ENCODE measurements around the gene HDAC9.
A peak's percentile ranks its signal among the peaks of the same experiment; 100 is the strongest.

HDAC9 gene

GRCh38 chr7:18647582-18647981 lies 152.0 kb downstream of the HDAC9 start:
- H3K27me3 ChIP-seq (ENCODE audit: insufficient read depth, low read length): no peaks in the 10 kb centered on the region
- 94% methylated on average over 5 of the region's 5 CpGs for WGBS
- no peaks in the 10 kb centered on the region for H3K4me1 ChIP-seq (ENCODE audit: insufficient read depth, low read length)
- no peak overlapping the region for H3K27ac ChIP-seq (ENCODE audit: low read depth, low read length)
- H3K9me3 ChIP-seq (ENCODE audit: insufficient read depth, low read depth, low read length): no peaks in the 10 kb centered on the region
- no peak overlapping the region for H3K9ac ChIP-seq (ENCODE audit: low read depth, low read length)
- H3K4me3 ChIP-seq (ENCODE audit: low read length): no peak overlapping the region
- peaks cover 10% of the 10 kb centered on the region for H3K36me3 ChIP-seq (ENCODE audit: insufficient read depth, low read length)

- H3K9me3 ChIP-seq (ENCODE audit: insufficient read depth, low read depth, low read length): no peaks in the 10 kb centered on the region
- no peaks in the 10 kb centered on the region for H3K27me3 ChIP-seq (ENCODE audit: insufficient read depth, low read length)
- H3K27ac ChIP-seq (ENCODE audit: low read depth, low read length): no peak overlapping the region
- H3K9ac ChIP-seq (ENCODE audit: low read depth, low read length): no peak overlapping the region
- peaks cover 10% of the 10 kb centered on the region for H3K36me3 ChIP-seq (ENCODE audit: insufficient read depth, low read length)
- 97% methylated on average over 9 of the region's 9 CpGs for WGBS
- H3K4me3 ChIP-seq (ENCODE audit: low read length): no peak overlapping the region
- no peaks in the 10 kb centered on the region for H3K4me1 ChIP-seq (ENCODE audit: insufficient read depth, low read length)
Measured at GRCh38 chr7:18648849-18649758, 153.6 kb downstream of the HDAC9 start.

- Histone ChIP-seq H3K27ac (ENCODE audit: low read depth, low read length) (no peak overlapping the region), H3K36me3 (ENCODE audit: insufficient read depth, low read length) (peaks cover 4% of the 10 kb centered on the region), H3K4me3 (ENCODE audit: low read length) (no peak overlapping the region), H3K27me3 (ENCODE audit: insufficient read depth, low read length) (no peaks in the 10 kb centered on the region), H3K9me3 (ENCODE audit: insufficient read depth, low read depth, low read length) (no peaks in the 10 kb centered on the region), H3K9ac (ENCODE audit: low read depth, low read length) (no peak overlapping the region), H3K4me1 (ENCODE audit: insufficient read depth, low read length) (no peaks in the 10 kb centered on the region)
- WGBS: no CpG with 5 or more reads among the region's 2 CpGs
Measured at GRCh38 chr7:18653381-18654155, 158.0 kb downstream of the HDAC9 start.

GRCh38 chr7:18654709-18655108 lies 159.2 kb downstream of the HDAC9 start:
- Histone ChIP-seq H3K9me3 (ENCODE audit: insufficient read depth, low read depth, low read length) (no peaks in the 10 kb centered on the region), H3K27me3 (ENCODE audit: insufficient read depth, low read length) (no peaks in the 10 kb centered on the region), H3K36me3 (ENCODE audit: insufficient read depth, low read length) (no peaks in the 10 kb centered on the region; the same call in 1 of the 2 replicates), H3K9ac (ENCODE audit: low read depth, low read length) (no peak overlapping the region), H3K4me1 (ENCODE audit: insufficient read depth, low read length) (no peaks in the 10 kb centered on the region), H3K4me3 (ENCODE audit: low read length) (no peak overlapping the region), H3K27ac (ENCODE audit: low read depth, low read length) (no peak overlapping the region)
- 94% methylated on average over 9 of the region's 9 CpGs for WGBS

- no peak overlapping the region for H3K4me3 ChIP-seq (ENCODE audit: low read length)
- no peaks in the 10 kb centered on the region for H3K9me3 ChIP-seq (ENCODE audit: insufficient read depth, low read depth, low read length)
- H3K27ac ChIP-seq (ENCODE audit: low read depth, low read length): no peak overlapping the region
- H3K4me1 ChIP-seq (ENCODE audit: insufficient read depth, low read length): no peaks in the 10 kb centered on the region
- no peaks in the 10 kb centered on the region; the same call in 1 of the 2 replicates for H3K36me3 ChIP-seq (ENCODE audit: insufficient read depth, low read length)
- H3K27me3 ChIP-seq (ENCODE audit: insufficient read depth, low read length): no peaks in the 10 kb centered on the region
- no peak overlapping the region for H3K9ac ChIP-seq (ENCODE audit: low read depth, low read length)
- WGBS: 91% methylated on average over 3 of the region's 3 CpGs
Measured at GRCh38 chr7:18655506-18655905, 160.0 kb downstream of the HDAC9 start.

GRCh38 chr7:18655912-18656311 lies 160.4 kb downstream of the HDAC9 start:
- Histone ChIP-seq H3K36me3 (ENCODE audit: insufficient read depth, low read length) (no peaks in the 10 kb centered on the region; the same call in 1 of the 2 replicates), H3K27ac (ENCODE audit: low read depth, low read length) (no peak overlapping the region)

GRCh38 chr7:18656362-18656761 lies 160.8 kb downstream of the HDAC9 start:
- Histone ChIP-seq H3K27me3 (ENCODE audit: insufficient read depth, low read length) (no peaks in the 10 kb centered on the region), H3K27ac (ENCODE audit: low read depth, low read length) (no peak overlapping the region), H3K9me3 (ENCODE audit: insufficient read depth, low read depth, low read length) (no peaks in the 10 kb centered on the region), H3K4me3 (ENCODE audit: low read length) (no peak overlapping the region), H3K4me1 (ENCODE audit: insufficient read depth, low read length) (no peaks in the 10 kb centered on the region), H3K9ac (ENCODE audit: low read depth, low read length) (no peak overlapping the region), H3K36me3 (ENCODE audit: insufficient read depth, low read length) (no peaks in the 10 kb centered on the region; the same call in 1 of the 2 replicates)

More at GRCh38 chr7:18655912-18656311, 160.4 kb downstream of the HDAC9 start:
- Histone ChIP-seq H3K9me3 (ENCODE audit: insufficient read depth, low read depth, low read length) (no peaks in the 10 kb centered on the region), H3K4me3 (ENCODE audit: low read length) (no peak overlapping the region), H3K4me1 (ENCODE audit: insufficient read depth, low read length) (no peaks in the 10 kb centered on the region), H3K9ac (ENCODE audit: low read depth, low read length) (no peak overlapping the region), H3K27me3 (ENCODE audit: insufficient read depth, low read length) (no peaks in the 10 kb centered on the region)
- WGBS: 82% methylated on average over 1 of the region's 1 CpG

GRCh38 chr7:18659746-18660145 lies 164.2 kb downstream of the HDAC9 start:
- H3K36me3 ChIP-seq (ENCODE audit: insufficient read depth, low read length): no peaks in the 10 kb centered on the region; the same call in 1 of the 2 replicates
- no peaks in the 10 kb centered on the region for H3K4me1 ChIP-seq (ENCODE audit: insufficient read depth, low read length)
- no peak overlapping the region for H3K27ac ChIP-seq (ENCODE audit: low read depth, low read length)
- no peak overlapping the region for H3K9ac ChIP-seq (ENCODE audit: low read depth, low read length)
- no peak overlapping the region for H3K4me3 ChIP-seq (ENCODE audit: low read length)
- no peaks in the 10 kb centered on the region for H3K27me3 ChIP-seq (ENCODE audit: insufficient read depth, low read length)
- no peaks in the 10 kb centered on the region for H3K9me3 ChIP-seq (ENCODE audit: insufficient read depth, low read depth, low read length)
- WGBS: 91% methylated on average over 4 of the region's 5 CpGs

GRCh38 chr7:18663321-18663720 lies 167.8 kb downstream of the HDAC9 start:
- Histone ChIP-seq H3K9me3 (ENCODE audit: insufficient read depth, low read depth, low read length) (no peaks in the 10 kb centered on the region), H3K9ac (ENCODE audit: low read depth, low read length) (no peak overlapping the region), H3K27ac (ENCODE audit: low read depth, low read length) (no peak overlapping the region), H3K4me1 (ENCODE audit: insufficient read depth, low read length) (peaks cover 6% of the 10 kb centered on the region; the same call in 1 of the 2 replicates), H3K4me3 (ENCODE audit: low read length) (no peak overlapping the region), H3K27me3 (ENCODE audit: insufficient read depth, low read length) (no peaks in the 10 kb centered on the region), H3K36me3 (ENCODE audit: insufficient read depth, low read length) (no peaks in the 10 kb centered on the region)
- WGBS: 95% methylated on average over 7 of the region's 7 CpGs

- no peaks in the 10 kb centered on the region for H3K27me3 ChIP-seq (ENCODE audit: insufficient read depth, low read length)
- H3K4me1 ChIP-seq (ENCODE audit: insufficient read depth, low read length): peaks cover 6% of the 10 kb centered on the region; the same call in 1 of the 2 replicates
- WGBS: 19% methylated on average over 4 of the region's 4 CpGs
- H3K4me3 ChIP-seq (ENCODE audit: low read length): no peak overlapping the region
- H3K9me3 ChIP-seq (ENCODE audit: insufficient read depth, low read depth, low read length): no peaks in the 10 kb centered on the region
- no peaks in the 10 kb centered on the region for H3K36me3 ChIP-seq (ENCODE audit: insufficient read depth, low read length)
- no peak overlapping the region for H3K9ac ChIP-seq (ENCODE audit: low read depth, low read length)
- H3K27ac ChIP-seq (ENCODE audit: low read depth, low read length): no peak overlapping the region
Measured at GRCh38 chr7:18666107-18666728, 170.7 kb downstream of the HDAC9 start.

- Histone ChIP-seq H3K36me3 (ENCODE audit: insufficient read depth, low read length) (no peaks in the 10 kb centered on the region), H3K9me3 (ENCODE audit: insufficient read depth, low read depth, low read length) (no peaks in the 10 kb centered on the region), H3K9ac (ENCODE audit: low read depth, low read length) (no peak overlapping the region), H3K27ac (ENCODE audit: low read depth, low read length) (0 out of 2 replicates have a peak overlapping the region, but pooled peaks have one; percentile 9), H3K4me1 (ENCODE audit: insufficient read depth, low read length) (peaks cover 6% of the 10 kb centered on the region; the same call in 1 of the 2 replicates), H3K4me3 (ENCODE audit: low read length) (no peak overlapping the region), H3K27me3 (ENCODE audit: insufficient read depth, low read length) (no peaks in the 10 kb centered on the region)
- WGBS: no CpG with 5 or more reads among the region's 1 CpG
Measured at GRCh38 chr7:18667466-18667865, 171.9 kb downstream of the HDAC9 start.

Data from HUES64 (cell line).